ENCODE results near the gene PDCL3.

The PDCL3 gene

DNA sequence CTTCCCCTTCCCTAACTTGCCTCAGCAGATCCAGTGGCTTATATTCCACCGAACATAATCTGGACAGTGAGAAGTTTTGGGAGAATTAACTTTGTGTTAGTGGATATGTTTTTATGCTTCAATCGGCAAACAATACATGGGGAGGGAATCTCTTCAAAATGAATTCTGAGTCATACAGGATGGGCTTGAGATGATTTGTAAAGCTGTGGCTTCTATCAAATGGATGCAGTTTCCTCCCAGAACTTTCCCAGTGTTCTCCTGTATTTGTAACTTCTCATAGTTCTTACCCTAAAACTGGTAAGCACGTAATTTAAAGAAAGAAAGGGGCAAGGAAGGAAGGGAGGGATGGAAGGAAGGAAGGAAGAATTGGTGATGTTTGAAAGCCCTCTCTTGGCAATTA is 36.8 kb downstream of the PDCL3 start:
- no peak overlapping the region for H2AK5ac ChIP-seq (ENCODE audit: low read length)
- H4K5ac ChIP-seq (ENCODE audit: low read length), result no peak overlapping the region
- no peak overlapping the region for H2BK5ac ChIP-seq (ENCODE audit: low read length)
- H3K23ac ChIP-seq (ENCODE audit: low read length), result no peak overlapping the region
- no peak for DNase-seq
- H2BK15ac ChIP-seq (replicated peaks; ENCODE audit: low read depth), result no peak overlapping the region
- H3K27ac ChIP-seq (ENCODE audit: low read depth, low read length), result no peak overlapping the region
- no peak overlapping the region for H3K4ac ChIP-seq (ENCODE audit: low read depth, low read length)
- WGBS (ENCODE audit: extremely low coverage, insufficient coverage, low lambda C conversion rate), result no CpG with 5 or more reads among the region's 3 CpGs
- no peak overlapping the region for H2BK120ac ChIP-seq (ENCODE audit: low read depth, low read length)
- no peak overlapping the region for H3K4me3 ChIP-seq (ENCODE audit: low read length)
- H3K79me2 ChIP-seq (ENCODE audit: control insufficient read depth, insufficient read depth, low read length), result no peaks in the 10 kb centered on the region
- H3K9ac ChIP-seq (ENCODE audit: low read length), result no peak overlapping the region
- H3K18ac ChIP-seq (ENCODE audit: low read length), result no peak overlapping the region
- H3K27me3 ChIP-seq (ENCODE audit: insufficient read depth, low read length, poor library complexity), result no peaks in the 10 kb centered on the region
- H3K36me3 ChIP-seq (ENCODE audit: control insufficient read depth, insufficient read depth, low read length), result no peaks in the 10 kb centered on the region
- no peaks in the 10 kb centered on the region for H3K79me1 ChIP-seq (ENCODE audit: low read length)
- H3K4me1 ChIP-seq (ENCODE audit: control insufficient read depth, low read depth, low read length), result peaks cover 4% of the 10 kb centered on the region
- H3K4me2 ChIP-seq (ENCODE audit: low read length), result no peak overlapping the region
- H3K56ac ChIP-seq (ENCODE audit: low read length), result no peak overlapping the region
- H4K8ac ChIP-seq (ENCODE audit: low read depth, low read length), result no peak overlapping the region

DNA sequence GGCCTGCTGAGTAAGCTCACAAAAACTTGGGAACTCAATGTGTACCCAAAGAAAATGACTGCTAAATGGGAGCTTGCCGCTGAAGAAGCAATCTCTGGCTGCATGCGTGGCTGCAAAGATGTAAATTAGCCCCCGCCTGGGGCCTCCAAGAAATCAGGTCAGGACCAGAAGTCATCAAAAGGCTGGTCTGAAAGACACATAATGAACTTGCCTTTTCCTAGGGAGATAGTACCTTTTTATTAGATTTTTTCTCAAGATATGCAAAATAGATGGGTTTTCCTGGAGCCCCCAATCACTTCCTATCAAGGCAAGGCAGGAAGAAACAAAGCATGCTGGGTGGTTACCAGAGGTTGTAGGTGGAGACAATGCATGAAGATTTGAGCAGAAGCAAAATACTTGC is 38.9 kb downstream of the PDCL3 start:
- no peak overlapping the region for H3K9ac ChIP-seq (ENCODE audit: low read length)
- H3K79me2 ChIP-seq (ENCODE audit: control insufficient read depth, insufficient read depth, low read length), result no peaks in the 10 kb centered on the region
- no peak overlapping the region for H4K5ac ChIP-seq (ENCODE audit: low read length)
- H2BK15ac ChIP-seq (replicated peaks; ENCODE audit: low read depth), result no peak overlapping the region
- no peak overlapping the region for H3K56ac ChIP-seq (ENCODE audit: low read length)
- no peak overlapping the region for H2BK5ac ChIP-seq (ENCODE audit: low read length)
- no peaks in the 10 kb centered on the region for H3K27me3 ChIP-seq (ENCODE audit: insufficient read depth, low read length, poor library complexity)
- no peak overlapping the region for H3K27ac ChIP-seq (ENCODE audit: low read depth, low read length)
- no peaks in the 10 kb centered on the region for H3K79me1 ChIP-seq (ENCODE audit: low read length)
- DNase-seq, result no peak
- H3K4ac ChIP-seq (ENCODE audit: low read depth, low read length), result no peak overlapping the region
- no peak overlapping the region for H2AK5ac ChIP-seq (ENCODE audit: low read length)
- H3K4me3 ChIP-seq (ENCODE audit: low read length), result no peak overlapping the region
- H3K36me3 ChIP-seq (ENCODE audit: control insufficient read depth, insufficient read depth, low read length), result no peaks in the 10 kb centered on the region
- no peak overlapping the region for H3K4me2 ChIP-seq (ENCODE audit: low read length)
- H3K4me1 ChIP-seq (ENCODE audit: control insufficient read depth, low read depth, low read length), result peaks cover 4% of the 10 kb centered on the region
- H2BK120ac ChIP-seq (ENCODE audit: low read depth, low read length), result no peak overlapping the region
- no CpG with 5 or more reads among the region's 3 CpGs for WGBS (ENCODE audit: extremely low coverage, insufficient coverage, low lambda C conversion rate)
- H3K23ac ChIP-seq (ENCODE audit: low read length), result no peak overlapping the region
- H4K8ac ChIP-seq (ENCODE audit: low read depth, low read length), result no peak overlapping the region
- H3K18ac ChIP-seq (ENCODE audit: low read length), result no peak overlapping the region

DNA sequence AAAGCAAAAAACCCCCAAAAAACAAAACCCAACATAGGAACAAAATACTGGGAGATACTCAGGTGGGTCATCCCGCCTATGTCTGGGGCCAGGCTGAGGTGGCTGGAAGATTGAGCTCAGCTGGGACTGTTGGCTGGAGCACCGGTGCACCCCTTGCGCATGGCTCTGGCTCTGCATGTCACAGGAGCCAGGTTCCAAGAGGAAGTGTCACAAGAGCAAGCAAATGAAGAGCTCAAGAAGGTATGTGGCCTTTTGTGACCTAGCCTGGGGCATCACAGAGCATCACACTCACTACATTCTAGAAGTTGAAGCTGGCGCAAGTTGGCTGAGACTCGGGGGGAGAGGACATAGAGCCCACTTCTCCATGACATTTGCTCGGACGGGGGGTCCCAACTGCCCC is 40.6 kb downstream of the PDCL3 start:
- Histone ChIP-seq H2BK15ac (replicated peaks; ENCODE audit: low read depth) (no peak overlapping the region), H3K27ac (ENCODE audit: low read depth, low read length) (no peak overlapping the region), H2BK5ac (ENCODE audit: low read length) (no peak overlapping the region), H3K9ac (ENCODE audit: low read length) (no peak overlapping the region), H3K18ac (ENCODE audit: low read length) (no peak overlapping the region), H3K23ac (ENCODE audit: low read length) (no peak overlapping the region), H3K56ac (ENCODE audit: low read length) (no peak overlapping the region), H3K79me2 (ENCODE audit: control insufficient read depth, insufficient read depth, low read length) (no peaks in the 10 kb centered on the region), H2AK5ac (ENCODE audit: low read length) (no peak overlapping the region), H2BK120ac (ENCODE audit: low read depth, low read length) (no peak overlapping the region), H3K79me1 (ENCODE audit: low read length) (no peaks in the 10 kb centered on the region), H3K27me3 (ENCODE audit: insufficient read depth, low read length, poor library complexity) (no peaks in the 10 kb centered on the region), H3K4ac (ENCODE audit: low read depth, low read length) (no peak overlapping the region), H3K36me3 (ENCODE audit: control insufficient read depth, insufficient read depth, low read length) (no peaks in the 10 kb centered on the region), H4K8ac (ENCODE audit: low read depth, low read length) (no peak overlapping the region), H4K5ac (ENCODE audit: low read length) (no peak overlapping the region), H3K4me3 (ENCODE audit: low read length) (no peak overlapping the region), H3K4me2 (ENCODE audit: low read length) (no peak overlapping the region), H3K4me1 (ENCODE audit: control insufficient read depth, low read depth, low read length) (peaks cover 4% of the 10 kb centered on the region)
- no CpG with 5 or more reads among the region's 7 CpGs for WGBS (ENCODE audit: extremely low coverage, insufficient coverage, low lambda C conversion rate)
- DNase-seq, result peak; percentile 56

DNA sequence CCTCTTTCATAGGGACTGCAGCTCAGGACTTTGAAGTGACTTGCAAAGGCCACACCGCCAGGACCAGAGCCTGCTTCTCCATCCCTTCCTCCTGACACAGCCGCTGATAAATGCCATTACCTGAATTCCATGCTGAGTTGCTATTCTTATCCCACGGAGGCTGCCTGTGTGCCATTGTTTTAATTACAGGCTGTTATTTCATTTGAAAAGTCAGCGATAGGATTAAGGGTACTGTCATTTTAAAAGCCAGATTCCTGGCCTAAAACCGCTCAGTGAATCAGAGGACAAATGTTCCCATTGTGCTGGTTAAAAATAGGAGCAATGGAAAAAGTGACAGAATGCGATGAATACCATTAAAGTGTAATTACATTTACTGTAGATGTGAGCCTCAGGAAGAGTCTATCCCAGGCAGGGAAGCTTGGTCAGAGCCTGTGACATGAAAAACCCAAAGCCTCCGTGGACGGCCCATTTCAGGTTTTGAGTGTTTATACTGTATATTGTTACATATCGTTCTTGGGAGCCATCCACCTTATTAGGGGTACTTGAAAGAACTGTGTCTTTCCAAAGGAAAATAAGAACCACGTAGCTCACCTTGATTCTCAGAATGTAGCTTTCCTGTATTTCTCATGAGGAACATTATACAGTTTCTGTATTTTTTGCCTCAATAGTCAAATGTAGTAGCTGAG is 41.3 kb downstream of the PDCL3 start:
- no peak overlapping the region for H3K4ac ChIP-seq (ENCODE audit: low read depth, low read length)
- no peak overlapping the region for H4K5ac ChIP-seq (ENCODE audit: low read length)
- no peaks in the 10 kb centered on the region for H3K27me3 ChIP-seq (ENCODE audit: insufficient read depth, low read length, poor library complexity)
- H2BK120ac ChIP-seq (ENCODE audit: low read depth, low read length), result no peak overlapping the region
- no peak overlapping the region for H3K4me3 ChIP-seq (ENCODE audit: low read length)
- H3K23ac ChIP-seq (ENCODE audit: low read length), result no peak overlapping the region
- H3K4me2 ChIP-seq (ENCODE audit: low read length), result no peak overlapping the region
- no peak overlapping the region for H3K27ac ChIP-seq (ENCODE audit: low read depth, low read length)
- H3K4me1 ChIP-seq (ENCODE audit: control insufficient read depth, low read depth, low read length), result peaks cover 4% of the 10 kb centered on the region
- no peaks in the 10 kb centered on the region for H3K79me2 ChIP-seq (ENCODE audit: control insufficient read depth, insufficient read depth, low read length)
- H3K18ac ChIP-seq (ENCODE audit: low read length), result no peak overlapping the region
- no peak overlapping the region for H3K9ac ChIP-seq (ENCODE audit: low read length)
- no peak overlapping the region for H2BK15ac ChIP-seq (replicated peaks; ENCODE audit: low read depth)
- WGBS (ENCODE audit: extremely low coverage, insufficient coverage, low lambda C conversion rate), result no CpG with 5 or more reads among the region's 10 CpGs
- no peak overlapping the region for H4K8ac ChIP-seq (ENCODE audit: low read depth, low read length)
- peak; percentile 65 for DNase-seq
- no peaks in the 10 kb centered on the region for H3K79me1 ChIP-seq (ENCODE audit: low read length)
- no peak overlapping the region for H2AK5ac ChIP-seq (ENCODE audit: low read length)
- no peak overlapping the region for H2BK5ac ChIP-seq (ENCODE audit: low read length)
- H3K56ac ChIP-seq (ENCODE audit: low read length), result no peak overlapping the region
- no peaks in the 10 kb centered on the region for H3K36me3 ChIP-seq (ENCODE audit: control insufficient read depth, insufficient read depth, low read length)

DNA sequence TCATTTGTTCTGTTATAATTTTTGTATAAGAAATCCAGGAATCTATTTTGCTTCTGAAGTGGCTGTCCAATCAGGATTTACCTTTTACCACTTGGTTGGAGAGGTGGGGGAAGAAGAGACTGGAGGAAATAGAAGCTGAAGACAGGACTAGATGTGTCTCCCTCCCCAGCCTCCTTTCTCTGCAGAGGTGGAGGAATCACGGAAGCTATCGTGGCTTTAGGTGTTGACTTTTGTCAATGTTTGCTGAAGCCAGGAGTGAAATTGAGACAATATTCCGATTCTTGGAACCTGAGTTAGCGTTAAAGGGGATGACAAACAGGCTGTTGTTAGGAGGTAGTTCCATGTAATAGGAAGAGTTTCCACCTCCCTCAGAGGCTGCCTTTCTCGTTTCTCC is 43.5 kb downstream of the PDCL3 start:
- no peak overlapping the region for H3K4me2 ChIP-seq (ENCODE audit: low read length)
- H2BK15ac ChIP-seq (replicated peaks; ENCODE audit: low read depth), result no peak overlapping the region
- no CpG with 5 or more reads among the region's 5 CpGs for WGBS (ENCODE audit: extremely low coverage, insufficient coverage, low lambda C conversion rate)

DNA sequence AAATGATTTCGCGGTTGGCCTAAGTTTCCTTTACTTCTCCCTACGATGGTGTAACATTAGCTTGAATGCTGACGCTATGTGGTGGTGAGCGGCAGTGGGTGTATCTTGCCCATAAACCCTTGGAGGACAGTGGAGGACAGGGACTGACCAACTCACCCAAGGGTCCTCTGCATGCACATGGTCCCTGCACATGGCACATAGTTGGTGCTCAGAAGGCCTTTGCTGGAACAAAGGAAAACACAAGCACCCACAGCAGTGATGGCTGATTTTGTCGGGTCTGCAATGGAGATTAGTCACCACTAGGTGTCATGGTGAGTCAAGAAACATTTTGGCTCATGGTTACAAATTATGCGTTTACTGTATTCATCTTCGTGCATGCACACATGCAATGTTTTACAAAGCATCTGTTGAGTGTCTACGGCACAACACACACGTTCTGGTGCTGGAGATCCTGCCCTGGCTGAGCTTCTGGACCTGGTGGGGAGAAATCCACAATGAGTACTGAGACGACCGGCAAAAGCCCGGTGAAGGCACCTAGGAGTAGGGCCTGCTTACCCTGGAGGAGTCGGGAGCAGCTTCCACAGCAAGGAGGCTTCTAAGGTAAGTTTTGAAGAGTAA is 44.0 kb downstream of the PDCL3 start:
- Histone ChIP-seq H4K8ac (ENCODE audit: low read depth, low read length) (no peak overlapping the region), H3K4me1 (ENCODE audit: control insufficient read depth, low read depth, low read length) (peaks cover 4% of the 10 kb centered on the region)

More for the DNA sequence above, 43.5 kb downstream of the PDCL3 start:
- Histone ChIP-seq H3K27me3 (ENCODE audit: insufficient read depth, low read length, poor library complexity) (no peaks in the 10 kb centered on the region), H3K9ac (ENCODE audit: low read length) (no peak overlapping the region), H3K4me1 (ENCODE audit: control insufficient read depth, low read depth, low read length) (peaks cover 4% of the 10 kb centered on the region), H3K18ac (ENCODE audit: low read length) (no peak overlapping the region), H3K27ac (ENCODE audit: low read depth, low read length) (no peak overlapping the region), H3K4ac (ENCODE audit: low read depth, low read length) (no peak overlapping the region), H4K5ac (ENCODE audit: low read length) (no peak overlapping the region), H3K79me2 (ENCODE audit: control insufficient read depth, insufficient read depth, low read length) (no peaks in the 10 kb centered on the region), H3K4me3 (ENCODE audit: low read length) (no peak overlapping the region), H3K23ac (ENCODE audit: low read length) (no peak overlapping the region), H2BK5ac (ENCODE audit: low read length) (no peak overlapping the region), H3K36me3 (ENCODE audit: control insufficient read depth, insufficient read depth, low read length) (no peaks in the 10 kb centered on the region), H3K79me1 (ENCODE audit: low read length) (no peaks in the 10 kb centered on the region), H4K8ac (ENCODE audit: low read depth, low read length) (no peak overlapping the region), H2BK120ac (ENCODE audit: low read depth, low read length) (no peak overlapping the region), H3K56ac (ENCODE audit: low read length) (no peak overlapping the region), H2AK5ac (ENCODE audit: low read length) (no peak overlapping the region)
- no peak for DNase-seq

More for the DNA sequence above, 44.0 kb downstream of the PDCL3 start:
- Histone ChIP-seq H3K4me3 (ENCODE audit: low read length) (no peak overlapping the region), H3K23ac (ENCODE audit: low read length) (no peak overlapping the region), H3K36me3 (ENCODE audit: control insufficient read depth, insufficient read depth, low read length) (no peaks in the 10 kb centered on the region), H3K27me3 (ENCODE audit: insufficient read depth, low read length, poor library complexity) (no peaks in the 10 kb centered on the region), H2BK15ac (replicated peaks; ENCODE audit: low read depth) (no peak overlapping the region), H3K4me2 (ENCODE audit: low read length) (no peak overlapping the region), H3K79me1 (ENCODE audit: low read length) (no peaks in the 10 kb centered on the region), H3K79me2 (ENCODE audit: control insufficient read depth, insufficient read depth, low read length) (no peaks in the 10 kb centered on the region), H2BK5ac (ENCODE audit: low read length) (no peak overlapping the region), H4K5ac (ENCODE audit: low read length) (no peak overlapping the region), H2BK120ac (ENCODE audit: low read depth, low read length) (no peak overlapping the region), H3K18ac (ENCODE audit: low read length) (no peak overlapping the region), H2AK5ac (ENCODE audit: low read length) (no peak overlapping the region), H3K4ac (ENCODE audit: low read depth, low read length) (no peak overlapping the region), H3K27ac (ENCODE audit: low read depth, low read length) (no peak overlapping the region), H3K9ac (ENCODE audit: low read length) (peak overlapping the region; percentile 7), H3K56ac (ENCODE audit: low read length) (no peak overlapping the region)
- no CpG with 5 or more reads among the region's 14 CpGs for WGBS (ENCODE audit: extremely low coverage, insufficient coverage, low lambda C conversion rate)
- peak; percentile 67 for DNase-seq

Measured in mesendoderm (in vitro differentiated cells).